GM21515 (cell line): ENCODE results near the gene UHRF1.
"Not testable (repeated sequence)": the region's sequence is repeated elsewhere in the genome, so short reads cannot be mapped to it uniquely, and the experiment has no call there.

Experiments used
- ATAC-seq: cut with Tn5 transposase; IDR thresholded peaks from one replicate; pipeline ENCODE4 v1.9.1; 2021; ENCODE audit not compliant: unreplicated experiment

Gene UHRF1

DNA sequence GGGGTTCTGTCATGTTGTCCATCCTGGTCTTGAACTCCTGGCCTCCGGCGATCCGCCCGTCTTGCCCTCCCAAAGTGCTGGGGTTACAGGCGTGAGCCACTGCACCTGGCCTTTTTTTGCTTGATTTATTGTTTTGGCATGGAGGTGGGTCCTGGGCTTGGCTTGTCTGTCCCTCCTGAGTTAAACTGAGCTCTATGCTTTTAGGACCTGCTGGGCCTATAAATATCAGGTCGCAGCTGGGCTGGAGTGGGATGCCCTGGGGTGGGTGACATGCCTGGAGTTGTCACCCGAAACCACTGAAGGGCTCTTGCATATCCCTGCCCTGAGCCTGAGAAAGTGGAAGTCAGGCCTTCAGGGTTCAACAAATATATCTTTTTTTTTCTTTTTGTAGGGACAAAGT lies 12.2 kb upstream of the UHRF1 start:
- ATAC-seq, result no peak

DNA sequence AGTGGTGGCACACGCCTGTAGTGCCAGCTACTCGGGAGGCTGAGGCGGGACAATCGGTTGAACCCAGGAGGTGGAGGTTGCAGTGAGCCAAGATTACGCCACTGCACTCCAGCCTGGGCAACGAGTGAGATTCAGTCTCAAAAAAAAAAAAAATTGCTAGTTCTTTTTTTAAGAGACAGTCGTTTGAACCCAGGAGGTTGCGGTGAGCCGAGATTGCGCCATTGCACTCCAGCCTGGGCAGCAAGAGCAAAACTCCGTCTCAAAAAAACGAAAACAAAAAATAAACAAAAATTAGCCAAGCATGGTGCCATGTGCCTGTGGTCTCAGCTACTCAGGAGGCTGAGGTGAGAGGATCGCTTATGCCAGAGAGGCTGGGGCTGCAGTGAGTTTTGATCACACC lies 8.4 kb upstream of the UHRF1 start:
- not testable (repeated sequence) for ATAC-seq

DNA sequence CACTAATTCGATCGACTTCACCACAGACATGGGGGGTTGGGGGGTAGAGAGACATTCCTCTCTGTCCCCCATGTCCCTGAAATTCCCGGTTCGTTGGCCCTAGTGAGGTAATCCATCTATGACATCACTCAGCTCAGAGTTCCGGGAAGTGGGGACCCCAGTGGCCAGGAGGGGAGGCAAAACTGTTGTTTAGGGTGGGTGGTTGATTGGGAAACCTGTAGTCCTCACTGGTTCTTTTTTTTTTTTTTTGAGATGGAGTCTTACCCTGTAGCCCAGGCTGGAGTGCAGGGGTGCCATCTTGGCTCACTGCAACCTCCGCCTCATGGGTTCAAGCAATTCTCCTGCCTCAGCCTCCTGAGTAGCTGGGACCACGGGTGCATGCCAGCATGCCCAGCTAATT lies 6.5 kb upstream of the UHRF1 start, which contains the start of gene ARRDC5:
ARRDC5 (minus strand) TSS at position 101 of the 400 bp plus-strand sequence; CDS start at position 30, 71 bp downstream.
- ATAC-seq, result no peak

DNA sequence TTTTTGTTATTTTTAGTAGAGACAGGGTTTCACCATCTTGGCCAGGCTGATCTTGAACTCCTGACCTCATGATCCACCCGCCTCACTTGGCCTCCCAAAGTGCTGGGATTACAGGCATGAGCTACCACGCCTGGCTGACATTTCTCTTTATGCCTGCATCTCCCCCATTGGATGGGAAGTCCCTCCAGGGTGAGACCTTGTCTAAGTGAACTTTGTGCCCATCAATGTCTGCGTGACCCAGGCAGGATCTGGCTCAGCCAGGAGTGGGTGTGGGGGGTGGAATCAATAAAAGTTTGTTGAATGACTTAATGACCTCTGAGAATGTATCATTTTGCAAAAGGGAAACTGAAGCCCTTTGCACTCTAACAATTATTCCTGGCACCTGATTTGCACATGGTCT lies 4.8 kb upstream of the UHRF1 start:
- no peak for ATAC-seq

DNA sequence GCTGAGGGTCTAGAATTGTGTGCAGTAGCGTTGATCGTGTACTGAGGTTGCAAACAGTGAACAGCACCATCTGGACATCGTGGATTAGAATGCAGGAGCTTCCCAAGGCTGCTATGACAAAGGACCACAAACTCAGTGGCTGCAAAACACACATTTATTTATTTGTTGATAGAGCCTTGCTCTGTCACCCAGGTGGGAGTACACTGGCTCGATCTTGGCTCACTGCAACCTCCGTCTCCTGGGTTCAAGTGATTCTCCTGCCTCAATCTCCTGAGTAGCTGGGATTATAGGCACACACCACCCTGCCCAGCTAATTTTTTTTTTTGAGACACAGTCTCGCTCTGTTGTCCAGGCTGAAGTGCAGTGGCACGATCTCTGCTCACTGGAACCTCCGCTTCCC lies 2.3 kb upstream of the UHRF1 start:
- ATAC-seq, result no peak

DNA sequence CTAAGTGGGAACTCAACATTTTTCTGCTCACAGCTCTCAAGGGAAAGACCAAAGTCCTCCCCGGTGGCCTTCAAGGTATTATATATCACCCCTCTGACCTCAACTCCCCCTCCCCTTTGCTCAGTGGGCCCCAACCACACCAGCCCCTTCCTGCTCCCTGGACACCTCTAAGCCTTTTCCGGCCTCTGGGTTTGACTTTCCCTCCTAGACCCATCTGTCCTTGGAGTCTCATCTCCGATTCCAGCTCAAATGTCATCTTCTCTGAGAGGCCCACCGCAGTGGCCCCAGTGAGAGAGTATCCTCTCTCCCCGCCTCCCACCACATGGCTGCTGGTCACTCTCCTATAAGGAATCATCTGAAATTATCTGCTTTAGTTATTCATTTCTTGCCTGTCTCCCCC lies 941 bp upstream of the UHRF1 start:
- no peak for ATAC-seq

DNA sequence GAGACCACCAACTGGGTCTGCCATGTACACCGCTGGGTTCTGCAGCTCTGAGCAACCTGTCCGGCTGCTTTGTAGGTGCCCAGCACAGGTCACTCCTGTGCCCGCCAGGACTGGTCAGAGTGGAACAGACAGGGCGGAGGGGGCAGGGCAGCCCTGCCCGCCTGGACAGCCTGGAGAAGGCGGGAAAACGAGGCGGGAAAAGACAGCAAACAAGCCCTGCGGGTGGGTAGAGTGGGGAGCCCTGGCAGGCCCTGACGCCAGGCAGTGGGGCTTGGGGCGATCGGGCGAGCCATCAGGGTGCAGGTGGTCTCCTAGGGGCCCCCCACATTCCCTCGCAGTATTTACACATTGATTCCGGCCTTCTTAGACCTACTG lies 533 bp upstream of the UHRF1 start:
- no peak for ATAC-seq

DNA sequence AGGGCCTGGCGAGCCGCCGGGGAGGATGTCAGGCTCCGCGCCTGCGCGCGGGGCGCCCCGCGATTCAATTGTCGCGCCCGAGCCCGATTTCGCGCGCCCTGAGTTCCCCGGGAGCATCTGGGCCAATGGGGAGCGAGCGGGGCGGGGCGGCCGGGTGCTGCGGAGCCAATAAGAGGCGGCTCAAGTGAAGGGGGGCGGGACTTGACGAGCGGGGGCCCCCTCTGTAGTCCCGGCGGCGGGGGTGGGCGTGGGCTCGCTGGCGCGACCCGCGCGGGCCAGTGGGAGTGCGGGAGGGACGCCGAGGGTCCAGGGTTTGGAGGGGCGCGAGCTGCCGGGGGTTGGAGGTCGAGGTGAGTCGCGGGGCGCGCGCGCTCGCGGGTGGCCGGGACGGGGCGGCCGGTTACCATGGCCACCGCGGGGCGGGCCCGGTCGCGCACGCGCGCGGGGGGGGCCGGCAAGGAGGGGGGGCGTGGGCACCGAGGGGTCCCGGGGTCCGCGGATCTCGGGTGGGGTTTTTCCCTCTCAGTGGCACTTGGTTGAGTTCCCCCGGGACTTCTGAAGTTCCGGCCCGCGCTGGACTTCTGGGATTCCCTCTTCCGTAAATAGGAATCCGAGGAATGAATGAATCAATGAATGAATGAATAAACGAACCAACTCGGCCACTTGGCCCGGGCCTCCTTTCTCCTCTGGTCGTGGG lies 744 bp downstream of the UHRF1 start:
- peak; percentile 79 for ATAC-seq

DNA sequence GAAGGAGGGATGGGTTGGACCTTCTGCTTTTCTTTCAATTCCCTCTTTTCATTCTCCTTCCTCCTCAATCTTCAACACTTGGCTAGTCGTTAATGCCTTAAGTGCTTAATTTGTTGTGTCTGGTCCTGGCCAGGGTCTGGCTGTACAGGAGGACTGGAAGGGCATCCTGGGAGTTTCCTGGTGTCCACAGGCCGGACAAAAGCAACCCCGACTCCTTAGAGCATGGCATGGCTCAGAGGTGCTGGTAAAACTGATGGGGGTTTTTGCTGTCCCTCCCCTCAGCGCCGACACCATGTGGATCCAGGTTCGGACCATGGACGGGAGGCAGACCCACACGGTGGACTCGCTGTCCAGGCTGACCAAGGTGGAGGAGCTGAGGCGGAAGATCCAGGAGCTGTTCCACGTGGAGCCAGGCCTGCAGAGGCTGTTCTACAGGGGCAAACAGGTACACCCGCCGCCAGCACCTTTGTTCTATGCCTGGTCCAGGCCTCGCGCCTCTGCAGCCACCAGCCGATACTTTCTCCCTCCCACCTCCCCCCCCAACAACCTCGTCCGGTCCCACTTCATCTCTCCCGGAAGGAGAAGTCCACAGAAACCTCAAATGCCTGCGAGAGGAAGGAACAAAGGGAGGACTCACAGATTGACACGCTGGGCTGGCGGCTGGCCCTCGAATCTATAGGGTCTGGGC lies 1.4 kb downstream of the UHRF1 start:
- ATAC-seq, result no peak

DNA sequence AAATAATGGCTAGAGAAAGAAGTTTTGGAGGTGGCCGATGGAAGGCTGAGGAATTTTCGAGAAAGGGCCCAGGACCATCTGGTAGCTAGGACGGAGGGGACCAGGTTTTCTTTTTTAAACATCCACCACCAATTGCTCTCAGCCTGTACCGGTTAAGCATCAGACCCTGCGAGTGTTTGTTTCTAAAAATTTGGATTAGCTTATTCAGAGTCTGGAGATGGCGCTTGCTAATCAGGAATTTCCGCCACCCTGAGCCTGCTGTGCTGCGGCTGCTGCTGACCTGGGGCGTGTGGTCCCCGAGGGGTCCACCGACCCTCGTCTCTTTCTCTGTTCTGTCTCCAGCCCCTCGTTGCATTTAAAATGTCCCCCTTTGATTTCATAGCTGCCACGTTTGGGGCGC lies 2.0 kb downstream of the UHRF1 start:
- no peak for ATAC-seq

DNA sequence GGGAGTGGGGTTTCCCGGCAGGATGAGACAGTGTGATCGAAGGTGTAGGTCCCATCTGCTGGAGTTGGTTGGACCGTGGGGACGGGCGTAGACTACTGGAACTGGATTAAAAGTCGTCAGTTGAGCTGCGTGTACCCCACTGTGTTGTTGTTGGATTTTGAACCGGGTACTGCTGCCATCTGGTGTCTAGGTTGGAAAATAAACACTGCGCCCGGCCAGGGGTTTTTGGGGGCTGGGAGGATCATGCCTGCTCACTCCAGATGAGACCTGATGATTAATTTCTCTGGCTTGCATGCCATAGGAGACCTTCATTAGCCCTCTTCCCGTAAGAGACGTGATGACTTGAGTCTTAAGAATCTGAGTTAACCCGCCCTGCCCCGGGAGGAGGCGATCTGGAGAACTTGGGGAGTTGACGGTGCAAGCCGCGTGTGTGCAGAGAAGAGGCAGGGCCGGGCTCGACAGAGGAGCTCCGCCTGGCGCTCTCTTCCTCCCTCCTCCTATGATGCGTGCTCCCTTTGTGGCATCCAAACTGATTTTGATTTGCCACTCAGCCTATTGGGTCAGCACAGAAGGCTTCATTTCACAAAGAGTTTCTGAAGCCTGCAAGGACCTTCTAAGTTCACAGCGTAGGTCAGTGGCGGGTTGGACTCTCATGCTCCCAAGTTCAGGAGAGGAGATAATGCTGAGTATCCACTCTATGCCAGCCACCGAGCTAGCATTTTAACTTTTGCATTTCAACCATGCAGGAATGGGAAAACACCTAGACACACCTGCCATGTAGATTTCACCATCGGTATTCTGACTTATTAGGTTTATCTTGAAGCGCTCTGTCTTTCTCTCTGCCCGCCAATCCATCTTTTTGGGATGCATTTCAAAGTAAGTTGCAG lies 2.7 kb downstream of the UHRF1 start:
- no peak for ATAC-seq

DNA sequence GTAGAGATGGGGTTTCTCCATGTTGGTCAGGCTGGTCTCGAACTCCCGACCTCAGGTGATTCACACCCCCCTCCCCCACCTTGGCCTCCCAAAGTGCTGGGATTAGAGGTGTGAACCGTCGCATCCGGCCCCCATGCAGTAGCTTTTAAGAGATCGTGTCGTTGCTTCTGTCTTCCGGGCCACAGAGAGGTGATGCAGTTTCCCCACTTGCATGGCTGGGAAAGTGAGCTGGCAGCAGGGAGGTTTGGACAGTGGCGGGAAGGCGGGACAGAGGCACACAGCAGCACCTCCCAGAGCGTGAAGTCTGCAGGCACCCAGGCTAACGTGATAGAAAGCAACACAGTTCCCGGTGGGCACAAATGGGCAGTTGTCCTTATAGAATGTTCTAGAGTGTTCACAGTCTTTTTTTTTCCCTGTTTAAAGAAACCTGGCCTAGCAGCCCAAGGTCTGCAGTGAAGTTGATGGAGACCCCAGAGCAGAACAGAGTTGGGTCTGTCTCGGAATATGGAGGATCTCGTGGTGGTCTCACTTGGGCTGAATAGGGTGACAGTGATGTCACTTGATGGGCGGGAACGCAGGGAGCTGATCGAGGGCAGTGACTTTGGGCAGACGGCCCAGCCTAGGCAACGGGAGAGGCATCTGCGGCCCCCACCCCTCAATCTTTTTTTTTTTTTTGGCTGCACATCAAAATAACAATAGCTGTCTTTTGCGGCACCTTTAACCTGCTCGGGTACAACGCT lies 4.9 kb downstream of the UHRF1 start:
- no peak for ATAC-seq

DNA sequence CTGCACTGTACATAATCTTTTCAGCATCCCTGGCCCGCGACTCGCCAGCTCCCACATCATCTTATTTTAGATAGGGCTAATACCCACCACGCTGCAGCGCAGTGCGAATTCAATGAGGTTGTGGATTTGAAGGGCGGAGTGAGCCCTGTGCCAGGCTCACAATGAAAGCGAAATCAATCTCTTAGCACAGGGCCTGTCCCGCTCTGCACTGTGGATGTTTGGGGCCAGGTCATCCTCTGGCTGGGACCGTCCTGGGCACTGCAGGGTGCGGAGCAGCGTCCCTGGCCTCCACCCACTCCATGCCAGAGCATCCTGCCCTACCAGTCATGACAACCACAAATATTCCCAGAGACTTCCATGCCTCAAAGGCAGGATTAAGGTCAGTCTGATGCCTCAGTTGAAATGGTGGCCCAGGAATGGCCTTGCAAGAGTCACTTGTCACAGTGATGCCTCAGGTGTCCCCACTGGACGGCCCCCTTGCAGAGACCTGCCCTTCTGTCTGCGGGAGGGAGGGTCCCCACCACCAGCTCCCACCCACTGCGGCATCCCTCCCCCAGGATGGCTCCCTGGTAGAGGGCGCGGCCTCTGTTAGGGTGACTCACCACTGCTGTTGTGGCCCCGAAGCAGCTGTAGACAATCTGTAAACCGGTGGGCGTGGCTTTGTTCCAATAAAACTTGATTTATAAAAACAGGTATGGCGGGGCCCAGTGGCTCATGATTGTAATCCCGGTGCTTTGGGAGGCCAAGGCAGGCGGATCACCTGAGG lies 5.6 kb downstream of the UHRF1 start:
- ATAC-seq, result no peak

DNA sequence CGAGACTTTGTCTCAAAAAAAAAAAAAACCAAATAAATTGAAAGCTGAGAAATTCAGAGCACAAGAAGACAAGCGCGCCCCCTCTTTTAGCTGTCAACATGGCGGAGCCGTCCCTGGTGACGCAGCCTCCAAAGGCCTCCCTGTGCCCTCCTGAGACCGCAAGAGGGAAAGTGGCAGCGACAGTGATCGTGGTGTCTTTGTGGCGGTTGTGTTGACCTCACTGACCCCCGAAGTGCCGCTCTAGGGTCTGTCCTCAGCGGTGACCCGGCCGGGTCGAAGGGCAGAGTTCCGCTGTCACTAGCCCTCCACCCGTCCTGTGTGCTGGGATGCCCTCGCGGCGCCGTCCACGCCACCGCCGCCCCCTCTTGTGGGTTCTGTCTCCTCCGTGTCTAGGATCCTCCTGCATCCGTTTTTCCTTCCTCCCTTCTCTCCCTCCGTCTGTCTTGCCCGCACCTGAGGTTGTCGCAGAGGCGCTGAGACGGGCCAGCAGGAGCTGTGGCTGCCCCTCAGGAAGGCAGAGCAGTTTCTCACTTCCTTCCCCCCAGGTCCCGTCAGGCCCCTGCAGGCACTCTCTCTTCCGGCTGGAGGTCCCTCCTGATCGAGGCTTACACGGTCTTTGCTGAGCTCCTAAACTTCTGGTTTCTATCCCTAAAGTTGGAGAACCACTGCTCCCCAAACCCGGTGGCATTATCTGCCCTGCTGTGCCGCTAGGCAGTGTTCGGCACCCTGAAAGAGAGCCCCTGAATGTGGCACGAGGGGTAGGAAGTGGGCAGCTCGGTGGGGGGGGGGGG lies 7.2 kb downstream of the UHRF1 start:
- no peak for ATAC-seq

DNA sequence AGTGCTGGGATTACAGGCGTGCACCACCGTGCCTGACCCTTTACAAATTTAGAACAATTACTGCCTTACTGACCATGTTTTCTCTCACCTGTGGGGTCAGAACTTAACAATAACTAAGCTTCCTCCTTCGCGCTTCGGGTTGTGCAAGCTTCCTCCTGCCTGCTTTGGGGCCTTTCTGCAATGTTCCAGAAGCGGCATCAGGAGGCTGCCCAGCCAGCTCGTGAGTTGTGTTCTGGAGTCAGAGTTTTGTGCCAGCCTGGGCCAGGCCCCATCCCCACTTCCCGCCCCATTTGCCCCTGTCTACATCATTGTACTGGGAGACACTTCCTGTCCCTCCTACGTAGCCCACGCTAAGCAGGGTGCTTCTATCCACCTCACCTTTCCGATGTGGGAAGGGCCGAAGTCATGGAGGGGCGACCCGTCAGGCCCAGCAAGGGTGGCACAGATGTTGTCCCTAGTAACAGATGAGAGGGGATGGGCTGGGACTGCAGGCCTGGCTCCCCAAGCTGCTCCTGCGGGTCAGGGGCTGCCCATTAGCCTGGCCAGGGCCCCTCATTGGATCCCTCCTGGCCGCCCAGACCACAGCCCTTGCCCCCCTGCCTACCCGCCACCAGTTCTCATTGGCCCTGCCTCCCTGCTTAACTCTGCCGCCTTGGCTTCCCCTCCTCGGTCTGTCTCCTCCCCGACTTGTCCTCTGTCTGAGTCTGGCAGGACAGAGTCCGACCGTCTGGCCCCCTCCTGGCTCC lies 13.4 kb downstream of the UHRF1 start:
- no peak for ATAC-seq

DNA sequence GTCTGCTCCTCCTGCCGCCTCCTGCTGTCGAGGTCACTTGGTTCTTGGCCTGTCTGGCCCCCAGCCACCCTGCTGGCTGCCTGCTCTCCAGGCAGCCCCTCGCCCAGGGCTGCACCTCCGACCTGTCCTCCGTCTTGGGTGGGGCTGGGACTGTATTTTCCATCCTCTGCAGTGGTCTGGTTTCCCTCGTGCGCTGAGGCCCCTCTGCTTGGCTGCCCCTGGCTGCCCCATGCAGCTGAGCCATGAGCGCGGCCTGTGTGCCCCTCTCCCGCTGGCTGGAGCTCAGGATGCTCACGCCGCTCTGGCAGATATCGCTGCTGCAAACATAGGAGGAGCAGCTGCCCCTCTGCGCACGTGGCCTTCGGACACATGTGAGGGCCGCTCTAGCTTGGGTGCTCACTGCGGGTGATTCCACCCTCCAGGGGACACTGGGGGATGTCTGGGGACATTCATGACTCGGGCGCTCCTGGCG lies 14.0 kb downstream of the UHRF1 start:
- ATAC-seq, result no peak

DNA sequence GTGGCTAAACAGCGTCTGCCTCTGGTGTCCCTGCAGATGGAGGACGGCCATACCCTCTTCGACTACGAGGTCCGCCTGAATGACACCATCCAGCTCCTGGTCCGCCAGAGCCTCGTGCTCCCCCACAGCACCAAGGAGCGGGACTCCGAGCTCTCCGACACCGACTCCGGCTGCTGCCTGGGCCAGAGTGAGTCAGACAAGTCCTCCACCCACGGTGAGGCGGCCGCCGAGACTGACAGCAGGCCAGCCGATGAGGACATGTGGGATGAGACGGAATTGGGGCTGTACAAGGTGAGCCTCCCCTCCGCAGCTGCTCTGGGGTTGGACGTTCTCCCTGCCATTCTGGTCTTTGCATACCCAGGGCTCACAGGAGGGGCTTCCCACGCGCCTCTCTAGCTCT lies 19.9 kb downstream of the UHRF1 start:
- ATAC-seq, result no peak

DNA sequence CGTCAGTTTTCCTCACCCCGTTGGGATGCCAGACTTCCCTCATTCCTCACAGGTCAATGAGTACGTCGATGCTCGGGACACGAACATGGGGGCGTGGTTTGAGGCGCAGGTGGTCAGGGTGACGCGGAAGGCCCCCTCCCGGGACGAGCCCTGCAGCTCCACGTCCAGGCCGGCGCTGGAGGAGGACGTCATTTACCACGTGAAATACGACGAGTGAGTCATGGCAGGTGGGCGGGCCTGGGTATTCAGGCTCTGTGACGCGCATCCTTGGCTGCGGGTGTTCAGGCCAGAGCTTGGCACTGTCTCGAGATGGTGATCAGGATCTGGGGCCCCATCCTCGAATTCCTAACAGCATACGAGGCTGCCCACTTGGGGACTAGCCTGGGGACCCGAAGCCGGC lies 21.4 kb downstream of the UHRF1 start:
- ATAC-seq, result no peak

DNA sequence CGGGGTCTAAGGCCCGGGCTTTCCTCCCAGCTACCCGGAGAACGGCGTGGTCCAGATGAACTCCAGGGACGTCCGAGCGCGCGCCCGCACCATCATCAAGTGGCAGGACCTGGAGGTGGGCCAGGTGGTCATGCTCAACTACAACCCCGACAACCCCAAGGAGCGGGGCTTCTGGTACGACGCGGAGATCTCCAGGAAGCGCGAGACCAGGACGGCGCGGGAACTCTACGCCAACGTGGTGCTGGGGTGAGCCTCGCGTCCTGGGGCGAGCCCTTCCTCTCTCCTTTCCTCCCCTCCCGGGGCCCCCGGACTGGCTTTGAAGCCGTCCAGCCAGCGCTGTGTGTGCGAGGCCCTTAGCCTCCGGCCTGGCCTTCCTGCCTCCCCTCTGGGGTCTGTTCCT lies 23.4 kb downstream of the UHRF1 start:
- no peak for ATAC-seq
